ENCODE results near the gene RBBP8.

The RBBP8 gene

DNA sequence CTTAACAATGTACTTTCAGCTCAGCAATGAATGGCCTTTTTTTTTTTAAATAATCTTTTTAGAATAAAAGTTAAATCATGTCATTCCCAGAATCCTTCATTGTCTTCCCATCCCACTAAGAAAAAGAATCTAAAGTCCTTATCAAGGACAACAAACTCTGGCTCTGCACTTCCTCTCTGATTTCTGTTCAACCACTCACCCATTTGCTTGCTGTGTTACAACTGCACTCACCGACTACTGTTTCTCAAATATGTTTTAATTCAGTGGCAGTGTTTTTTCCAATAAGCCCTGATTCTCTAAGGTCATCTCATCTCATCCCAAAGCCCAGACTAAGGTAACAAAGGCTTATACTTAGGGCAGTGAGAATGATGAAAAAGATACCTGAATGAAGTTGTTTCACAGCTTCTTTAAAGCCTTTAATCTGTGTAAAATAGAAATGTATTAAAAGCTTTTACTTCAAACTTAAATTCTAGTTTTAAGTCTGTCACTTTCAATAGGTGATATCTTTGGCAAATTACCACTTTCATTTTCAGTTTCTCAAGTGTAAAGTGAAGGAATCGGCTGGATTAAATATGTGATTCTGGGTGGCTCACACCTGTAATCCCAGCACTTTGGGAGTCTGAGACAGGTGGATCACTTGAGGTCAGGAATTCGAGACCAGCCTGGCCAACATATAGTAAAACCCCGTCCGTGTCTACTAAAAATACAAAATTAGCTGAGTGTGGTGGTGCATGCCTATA lies 87.6 kb downstream of the RBBP8 start:
- Histone ChIP-seq H2AFZ (ENCODE audit: low read depth, low read length) (no peak overlapping the region), H3K4me3 (ENCODE audit: low read depth in 1 of 2, low read length in 2 of 2) (no peak overlapping the region), H3K9ac (ENCODE audit: low read depth, low read length) (no peak overlapping the region), H3K27ac (ENCODE audit: low read length) (no peak overlapping the region), H3K36me3 (ENCODE audit: insufficient read depth, low read length) (peaks cover 60% of the 10 kb centered on the region), H3K4me2 (ENCODE audit: insufficient read depth, low read length) (no peak overlapping the region), H3K9me3 (ENCODE audit: insufficient read depth, low read length, severe bottlenecking) (no peaks in the 10 kb centered on the region), H3K79me2 (ENCODE audit: insufficient read depth, low read length) (no peaks in the 10 kb centered on the region), H4K20me1 (ENCODE audit: insufficient read depth, low read length) (no peaks in the 10 kb centered on the region), H3K4me1 (ENCODE audit: insufficient read depth, low read length) (no peaks in the 10 kb centered on the region), H3K27me3 (ENCODE audit: insufficient read depth, low read length, poor library complexity) (no peaks in the 10 kb centered on the region)
- DNase-seq (no peak), ATAC-seq (ENCODE audit: insufficient read depth, low read depth) (no peak)
- TF ChIP-seq CTCF (IDR thresholded peaks at IDR 0.05; ENCODE audit: borderline replicate concordance, extremely low read depth, low read length, poor library complexity, severe bottlenecking) (no peak), EZH2 (IDR thresholded peaks at IDR 0.05; ENCODE audit: borderline replicate concordance, low read depth, low read length, severe bottlenecking) (no peak)

- TF ChIP-seq CTCF (IDR thresholded peaks at IDR 0.05; ENCODE audit: borderline replicate concordance, extremely low read depth, low read length, poor library complexity, severe bottlenecking) (no peak), EZH2 (IDR thresholded peaks at IDR 0.05; ENCODE audit: borderline replicate concordance, low read depth, low read length, severe bottlenecking) (no peak)
- no peak for ATAC-seq (ENCODE audit: insufficient read depth, low read depth)
- no peak overlapping the region for H3K4me2 ChIP-seq (ENCODE audit: insufficient read depth, low read length)
Measured at GRCh38 chr18:23021623-23022022, 88.5 kb downstream of the RBBP8 start.

GRCh38 chr18:23032030-23032582 lies 99.0 kb downstream of the RBBP8 start:
- Histone ChIP-seq H3K36me3 (ENCODE audit: insufficient read depth, low read length) (peaks cover 16% of the 10 kb centered on the region; the same call in 1 of the 2 replicates), H3K27me3 (ENCODE audit: insufficient read depth, low read length, poor library complexity) (no peaks in the 10 kb centered on the region), H3K9ac (ENCODE audit: low read depth, low read length) (no peak overlapping the region), H3K27ac (ENCODE audit: low read length) (no peak overlapping the region), H3K4me2 (ENCODE audit: insufficient read depth, low read length) (no peak overlapping the region), H3K4me1 (ENCODE audit: insufficient read depth, low read length) (no peaks in the 10 kb centered on the region), H2AFZ (ENCODE audit: low read depth, low read length) (no peak overlapping the region), H3K4me3 (ENCODE audit: low read depth in 1 of 2, low read length in 2 of 2) (no peak overlapping the region), H3K79me2 (ENCODE audit: insufficient read depth, low read length) (no peaks in the 10 kb centered on the region), H3K9me3 (ENCODE audit: insufficient read depth, low read length, severe bottlenecking) (no peaks in the 10 kb centered on the region), H4K20me1 (ENCODE audit: insufficient read depth, low read length) (no peaks in the 10 kb centered on the region)
- ATAC-seq (ENCODE audit: insufficient read depth, low read depth), result no peak
- no peak for TF ChIP-seq CTCF (IDR thresholded peaks at IDR 0.05; ENCODE audit: borderline replicate concordance, extremely low read depth, low read length, poor library complexity, severe bottlenecking)
- TF ChIP-seq EZH2 (IDR thresholded peaks at IDR 0.05; ENCODE audit: borderline replicate concordance, low read depth, low read length, severe bottlenecking), result no peak
- no peak for DNase-seq

More at GRCh38 chr18:23021623-23022022, 88.5 kb downstream of the RBBP8 start:
- Histone ChIP-seq H3K9me3 (ENCODE audit: insufficient read depth, low read length, severe bottlenecking) (no peaks in the 10 kb centered on the region), H3K9ac (ENCODE audit: low read depth, low read length) (no peak overlapping the region), H3K27ac (ENCODE audit: low read length) (no peak overlapping the region), H2AFZ (ENCODE audit: low read depth, low read length) (no peak overlapping the region), H3K4me1 (ENCODE audit: insufficient read depth, low read length) (no peaks in the 10 kb centered on the region), H3K4me3 (ENCODE audit: low read depth in 1 of 2, low read length in 2 of 2) (no peak overlapping the region), H3K36me3 (ENCODE audit: insufficient read depth, low read length) (peaks cover 68% of the 10 kb centered on the region), H3K27me3 (ENCODE audit: insufficient read depth, low read length, poor library complexity) (no peaks in the 10 kb centered on the region), H3K79me2 (ENCODE audit: insufficient read depth, low read length) (no peaks in the 10 kb centered on the region), H4K20me1 (ENCODE audit: insufficient read depth, low read length) (no peaks in the 10 kb centered on the region)
- no peak for DNase-seq

Measured in DND-41 (cell line).